HG02870 (cell line): Measurements from ENCODE around the gene ZFYVE26.
"Not testable (repeated sequence)": the region's sequence is repeated elsewhere in the genome, so short reads cannot be mapped to it uniquely, and the experiment has no call there.

Source experiments
- ATAC-seq: cut with Tn5 transposase; IDR thresholded peaks from one replicate; pipeline ENCODE4 v1.9.1; 2021; ENCODE audit warnings: mild to moderate bottlenecking, moderate library complexity; ENCODE audit not compliant: unreplicated experiment

Gene ZFYVE26

DNA sequence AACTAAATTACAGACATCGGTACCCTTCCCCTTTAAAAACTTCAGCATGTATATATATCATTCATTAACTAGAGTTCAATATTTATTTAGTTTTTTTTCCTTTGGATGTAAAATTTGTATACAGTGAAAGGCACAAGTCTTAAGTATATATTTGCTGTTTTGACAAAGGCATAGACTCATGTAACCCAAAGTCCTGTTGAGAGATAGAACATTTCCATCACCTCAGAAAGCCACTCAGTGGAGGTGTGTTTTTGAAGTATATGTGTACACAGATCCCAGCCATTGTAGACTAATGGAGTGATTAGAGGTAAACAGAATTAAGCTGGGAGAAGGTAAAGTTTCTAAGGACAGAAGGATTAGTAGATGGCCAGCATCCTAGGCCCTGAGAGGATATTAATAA lies 99.3 kb downstream of the ZFYVE26 start:
- no peak for ATAC-seq

- ATAC-seq, result no peak
Measured at GRCh38 chr14:67710209-67710608, 106.2 kb downstream of the ZFYVE26 start.

DNA sequence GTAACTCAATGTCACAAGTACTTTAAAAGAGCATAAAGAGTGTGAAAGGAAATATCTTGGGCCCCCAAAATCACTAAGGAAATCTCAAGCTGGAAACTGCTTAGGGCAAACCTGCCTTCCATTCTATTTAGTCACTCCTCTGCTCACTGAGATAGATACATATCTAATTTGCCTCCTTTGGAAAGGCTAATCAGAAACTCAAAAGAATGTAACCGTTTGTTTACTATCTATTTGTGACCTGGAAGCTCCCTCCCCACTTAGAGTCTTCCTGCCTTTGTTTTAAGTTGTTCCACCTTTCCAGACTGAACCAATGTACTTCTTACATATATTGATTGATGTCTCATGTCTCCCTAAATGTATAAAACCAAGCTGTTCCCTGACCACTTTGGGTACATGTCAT lies 106.6 kb downstream of the ZFYVE26 start:
- not testable (repeated sequence) for ATAC-seq

GRCh38 chr14:67709346-67709745 lies 107.0 kb downstream of the ZFYVE26 start:
- ATAC-seq, result not testable (repeated sequence)

DNA sequence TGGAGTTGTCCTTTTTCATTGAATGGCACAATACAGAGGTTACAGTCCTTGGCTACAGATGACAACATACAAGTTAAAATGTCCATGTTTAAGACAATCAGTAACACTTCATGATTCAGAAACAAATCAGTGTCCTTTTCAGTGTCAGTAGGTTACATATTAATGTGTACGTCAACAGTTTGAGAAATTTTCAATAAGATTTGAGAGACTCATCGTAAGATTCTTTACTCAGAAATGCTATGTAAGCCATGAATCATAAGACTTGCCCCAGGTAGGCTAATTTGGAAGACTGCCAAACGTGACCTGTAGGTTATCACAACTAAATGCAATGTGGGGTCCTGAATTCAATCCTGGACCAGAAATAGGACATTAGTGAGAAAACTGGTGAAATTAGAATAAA lies 111.2 kb downstream of the ZFYVE26 start:
- ATAC-seq, result no peak

DNA sequence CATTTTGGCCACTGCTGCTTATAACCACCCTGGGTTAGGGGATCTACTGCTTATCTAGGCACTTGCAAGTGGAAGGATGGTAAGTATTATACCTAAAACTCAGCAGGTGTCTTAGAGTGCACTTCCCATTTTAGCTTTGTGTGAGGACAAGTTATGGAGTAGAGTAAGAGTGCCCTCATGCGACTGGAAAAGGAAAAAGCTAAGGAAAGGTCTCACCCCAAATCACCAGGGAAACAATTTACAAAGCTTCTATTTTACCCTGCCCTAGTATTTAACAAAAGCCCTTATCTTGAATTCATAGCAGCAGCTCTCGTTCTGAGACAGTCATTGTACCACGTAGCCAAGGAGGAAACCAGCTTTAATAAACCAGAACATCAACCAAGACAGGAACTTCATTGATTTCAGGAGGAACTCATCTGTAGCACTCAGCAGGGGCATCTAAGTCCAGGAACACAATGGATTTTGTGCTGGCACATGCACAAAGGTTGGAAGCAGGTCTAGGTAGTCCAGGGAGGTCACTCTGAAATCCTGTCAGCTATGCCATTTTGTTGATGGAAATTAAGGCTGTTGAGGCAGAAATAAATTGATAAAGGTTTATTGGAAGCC lies 111.8 kb downstream of the ZFYVE26 start:
- ATAC-seq, result no peak

DNA sequence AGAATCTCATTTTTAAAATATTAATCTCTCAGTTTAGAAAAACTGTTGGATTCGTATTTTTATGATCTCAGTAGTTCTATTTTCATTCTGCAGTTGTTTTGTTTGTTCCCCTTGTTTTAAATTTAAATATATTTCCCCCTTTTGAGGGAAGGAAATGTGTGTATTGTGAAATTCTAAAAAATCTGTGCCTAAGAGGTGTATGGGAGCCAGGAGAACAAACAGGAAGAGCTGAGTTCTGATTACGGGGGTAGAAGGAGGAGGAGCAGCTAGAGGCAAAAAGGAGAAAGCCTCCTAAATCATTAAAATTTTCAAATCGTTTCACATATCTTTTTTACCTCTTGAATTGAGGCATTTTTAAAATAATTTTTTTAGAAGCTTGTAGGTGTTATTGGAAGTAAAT lies 112.4 kb downstream of the ZFYVE26 start:
- ATAC-seq, result no peak

- not testable (repeated sequence) for ATAC-seq
Measured at GRCh38 chr14:67701492-67701891, 114.9 kb downstream of the ZFYVE26 start, which contains the start of gene RDH12. Gene RDH12 (plus strand): TSS chr14:67701886. CDS start chr14:67722643, 20,757 bp downstream.

GRCh38 chr14:67698179-67698578 lies 118.2 kb downstream of the ZFYVE26 start:
- ATAC-seq, result no peak

- no peak for ATAC-seq
Measured at GRCh38 chr14:67697006-67697405, 119.4 kb downstream of the ZFYVE26 start.
